ENCODE data around the gene FAM3B.

The FAM3B gene

DNA sequence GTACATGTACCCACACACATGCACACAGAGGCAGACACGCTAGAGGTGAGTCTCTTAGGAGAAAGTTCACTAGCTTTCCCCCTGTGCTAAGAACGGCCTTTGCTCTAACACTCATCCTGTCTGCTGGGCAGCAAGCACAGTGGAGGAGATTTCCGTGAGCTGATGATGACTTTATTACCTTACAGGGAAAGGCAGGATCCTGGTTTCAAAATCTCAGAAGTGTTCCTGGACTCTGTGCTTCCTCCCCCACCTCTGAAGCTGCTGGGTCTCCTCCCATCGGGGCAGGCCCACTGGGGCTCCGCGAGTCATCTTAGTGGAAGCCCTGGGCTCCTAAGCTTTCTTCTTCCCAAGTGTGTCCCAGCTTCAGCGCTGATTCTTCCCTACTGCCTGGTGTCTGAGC lies 2.7 kb downstream of the FAM3B start:
- no peak for DNase-seq

DNA sequence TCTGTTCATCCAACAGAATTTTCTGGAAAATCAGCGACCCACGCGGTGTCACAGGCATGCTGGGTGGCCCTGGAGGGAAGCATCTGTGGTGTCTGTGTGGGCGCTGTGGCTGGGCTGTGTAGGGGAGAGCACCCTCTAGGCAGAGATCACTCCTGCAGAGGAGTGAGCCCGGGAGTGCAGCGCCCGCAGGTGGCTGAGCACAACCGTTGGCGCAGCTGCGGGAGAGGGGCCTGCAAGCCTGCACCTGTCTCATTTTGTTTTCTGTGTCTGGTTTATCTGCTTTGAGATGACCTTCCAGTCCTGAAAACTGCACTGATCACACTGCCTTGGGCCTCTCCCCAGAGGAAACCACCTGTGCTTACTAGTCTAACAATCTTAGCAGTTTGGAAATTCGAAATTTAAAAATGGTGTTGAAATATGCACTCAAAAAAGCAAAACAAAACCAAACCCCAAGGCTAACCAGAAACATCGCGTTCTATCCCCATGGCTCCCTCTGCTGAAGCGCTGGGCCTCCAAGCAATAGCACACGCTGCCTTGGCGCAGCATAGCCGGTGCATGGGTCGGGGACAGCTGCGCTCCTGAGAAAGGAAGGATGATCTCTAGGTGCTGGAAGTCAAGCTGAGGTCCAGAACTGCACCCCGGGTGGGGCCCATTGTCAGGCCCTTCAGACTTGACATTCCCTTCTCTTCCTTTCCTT lies 4.8 kb downstream of the FAM3B start:
- DNase-seq: peak in 2 of 6 experiments; percentile 7 to 36

DNA sequence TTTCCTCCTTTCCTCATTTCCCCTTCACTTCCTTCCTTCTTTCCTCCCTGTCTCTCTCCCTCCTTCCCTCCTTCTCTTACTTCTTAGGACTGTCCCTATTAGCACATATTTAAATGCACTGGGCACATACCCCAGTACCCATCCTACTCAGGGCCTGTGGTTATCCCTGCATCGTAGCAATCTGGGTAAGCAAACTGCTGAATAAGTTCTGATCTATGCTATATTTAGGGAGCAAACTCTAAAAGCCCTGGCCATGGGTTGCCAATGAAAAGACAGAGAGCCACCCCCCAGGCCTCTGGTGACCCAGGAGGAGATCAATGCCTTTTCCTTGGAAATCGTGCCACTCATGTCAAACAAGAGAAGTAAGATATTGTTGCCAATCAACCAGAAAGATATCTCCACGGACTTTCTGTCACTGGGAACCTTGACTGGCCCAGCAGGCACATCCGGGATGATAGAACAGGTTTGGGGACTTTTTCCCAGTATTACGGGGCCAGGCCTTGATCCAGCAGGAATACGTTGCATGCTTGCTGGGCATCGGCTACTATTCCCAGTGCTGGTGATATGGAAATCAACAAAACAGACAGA lies 5.4 kb downstream of the FAM3B start:
- no peak for DNase-seq

DNA sequence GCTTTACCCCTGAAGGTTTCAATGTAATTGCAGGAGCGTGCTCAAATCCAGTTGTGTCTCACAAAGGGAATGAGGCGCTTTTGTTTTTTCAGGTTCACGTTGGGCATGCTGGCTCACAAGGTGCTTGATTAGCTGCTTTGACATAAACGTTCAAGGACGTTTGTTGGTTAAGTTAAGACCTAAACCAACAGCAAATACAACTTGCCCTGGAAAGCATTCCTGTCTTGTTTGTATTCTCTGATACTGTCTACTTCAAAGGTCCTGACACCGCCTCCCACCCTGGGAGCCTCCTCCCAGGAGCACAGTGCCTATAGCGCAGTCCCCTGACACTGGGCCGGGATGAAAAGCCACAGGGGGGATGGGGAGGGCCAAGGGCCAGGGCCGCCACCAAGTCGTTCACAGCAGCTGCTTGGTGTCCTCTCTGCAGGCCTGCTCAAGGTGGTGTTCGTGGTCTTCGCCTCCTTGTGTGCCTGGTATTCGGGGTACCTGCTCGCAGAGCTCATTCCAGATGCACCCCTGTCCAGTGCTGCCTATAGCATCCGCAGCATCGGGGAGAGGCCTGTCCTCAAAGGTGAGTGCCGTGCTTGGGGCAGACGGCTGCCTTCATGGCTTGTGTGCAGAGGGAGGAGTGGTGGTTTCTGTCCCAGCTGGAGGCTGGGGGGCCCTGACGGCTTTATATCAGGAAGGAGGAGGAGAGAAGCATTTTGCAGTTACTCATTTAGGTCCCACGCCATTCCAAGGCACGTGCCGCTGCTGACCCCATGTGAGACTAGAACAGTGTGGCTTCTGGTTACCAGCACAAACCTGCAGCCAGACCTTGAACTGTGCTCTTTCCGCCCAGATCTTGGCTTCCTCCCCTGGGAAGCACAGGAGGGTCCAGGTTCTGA lies 6.1 kb downstream of the FAM3B start:
- DNase-seq: no peak

DNA sequence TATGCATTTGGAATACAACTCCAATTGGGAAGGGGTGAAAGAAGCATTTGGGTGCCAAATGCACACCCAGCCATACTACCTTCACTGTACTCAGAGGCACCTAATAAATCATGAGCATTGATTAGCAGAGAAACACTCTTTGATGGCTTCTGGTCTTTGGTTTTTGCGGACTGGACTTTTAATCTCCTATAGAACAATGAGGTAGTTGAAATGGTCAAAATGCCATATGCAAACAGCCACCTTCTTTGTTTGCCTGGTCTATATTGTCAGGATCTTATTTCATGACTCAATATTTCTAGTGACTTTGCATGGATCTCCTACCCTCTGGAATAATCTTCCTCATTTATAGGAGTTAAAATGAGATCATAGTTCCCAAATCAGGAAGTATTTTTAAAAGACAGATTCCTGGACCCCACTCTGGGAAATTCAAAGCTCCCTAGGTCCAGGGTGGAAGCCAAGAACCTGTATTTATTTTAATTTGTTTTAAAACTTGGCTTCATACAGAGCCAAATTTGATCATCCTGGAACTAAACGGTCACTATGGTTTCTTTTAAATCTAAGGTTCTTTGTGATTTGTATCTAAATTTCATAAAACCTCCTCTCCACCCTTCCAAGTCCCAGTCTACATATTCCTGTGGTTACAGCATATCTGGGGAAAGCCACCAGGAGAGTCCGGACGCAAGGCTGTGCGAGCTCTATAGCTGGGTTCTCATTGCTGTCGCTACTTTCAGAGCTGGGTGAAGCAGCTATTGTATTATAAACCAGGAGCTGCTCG lies 8.7 kb downstream of the FAM3B start:
- DNase-seq: no peak

DNA sequence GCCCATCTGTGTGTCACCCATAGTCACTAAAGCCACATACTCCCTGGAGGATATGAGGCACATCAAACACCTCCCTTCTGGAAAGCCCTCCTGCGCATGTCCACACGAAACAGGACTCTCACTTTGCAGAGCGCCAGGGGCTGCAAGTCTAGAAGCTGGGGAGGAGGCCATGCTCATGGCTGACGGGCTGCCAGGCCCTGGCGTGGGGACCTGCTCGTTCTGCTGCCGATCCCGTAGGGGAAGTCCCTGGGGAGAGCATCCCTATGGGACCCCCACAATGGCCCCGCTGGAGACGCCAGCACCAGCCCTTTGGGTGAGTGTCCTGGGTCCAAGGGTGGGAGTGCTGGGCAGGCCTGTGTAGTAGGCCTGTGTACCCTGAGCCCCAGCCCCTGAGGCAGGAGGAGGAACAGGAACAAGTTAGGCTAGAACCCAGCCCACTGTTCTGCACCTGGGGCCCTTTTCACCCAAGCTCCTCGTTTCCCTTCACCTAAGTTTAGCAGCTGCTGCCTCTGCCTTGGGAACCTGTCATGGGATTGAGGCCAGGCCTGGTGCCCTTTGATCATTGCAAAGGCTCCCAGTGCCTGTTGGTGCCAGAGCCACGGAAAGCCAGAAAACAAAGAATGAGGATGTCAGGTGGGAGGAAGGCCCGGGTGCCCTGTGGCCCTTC lies 9.9 kb downstream of the FAM3B start:
- DNase-seq: no peak

DNA sequence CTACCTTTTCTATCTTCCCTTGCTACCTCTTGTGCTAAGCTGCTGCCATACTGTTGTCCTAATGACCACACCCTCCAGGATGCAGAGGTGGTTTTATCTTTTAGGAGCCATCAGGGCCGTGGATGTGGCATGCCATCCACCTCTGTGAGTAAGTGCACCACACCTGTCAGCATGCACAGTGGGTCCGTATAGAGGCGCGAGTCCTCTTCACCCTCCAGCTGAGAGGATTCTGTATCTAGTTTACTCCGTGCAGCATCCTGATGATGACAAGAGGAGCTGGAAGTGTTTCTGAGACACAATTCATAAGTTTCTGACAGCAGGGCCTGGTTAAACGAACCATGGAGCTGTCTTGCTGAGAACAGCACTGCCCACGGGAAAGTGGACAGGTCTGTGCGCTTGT lies 11.2 kb downstream of the FAM3B start:
- no peak for DNase-seq

DNA sequence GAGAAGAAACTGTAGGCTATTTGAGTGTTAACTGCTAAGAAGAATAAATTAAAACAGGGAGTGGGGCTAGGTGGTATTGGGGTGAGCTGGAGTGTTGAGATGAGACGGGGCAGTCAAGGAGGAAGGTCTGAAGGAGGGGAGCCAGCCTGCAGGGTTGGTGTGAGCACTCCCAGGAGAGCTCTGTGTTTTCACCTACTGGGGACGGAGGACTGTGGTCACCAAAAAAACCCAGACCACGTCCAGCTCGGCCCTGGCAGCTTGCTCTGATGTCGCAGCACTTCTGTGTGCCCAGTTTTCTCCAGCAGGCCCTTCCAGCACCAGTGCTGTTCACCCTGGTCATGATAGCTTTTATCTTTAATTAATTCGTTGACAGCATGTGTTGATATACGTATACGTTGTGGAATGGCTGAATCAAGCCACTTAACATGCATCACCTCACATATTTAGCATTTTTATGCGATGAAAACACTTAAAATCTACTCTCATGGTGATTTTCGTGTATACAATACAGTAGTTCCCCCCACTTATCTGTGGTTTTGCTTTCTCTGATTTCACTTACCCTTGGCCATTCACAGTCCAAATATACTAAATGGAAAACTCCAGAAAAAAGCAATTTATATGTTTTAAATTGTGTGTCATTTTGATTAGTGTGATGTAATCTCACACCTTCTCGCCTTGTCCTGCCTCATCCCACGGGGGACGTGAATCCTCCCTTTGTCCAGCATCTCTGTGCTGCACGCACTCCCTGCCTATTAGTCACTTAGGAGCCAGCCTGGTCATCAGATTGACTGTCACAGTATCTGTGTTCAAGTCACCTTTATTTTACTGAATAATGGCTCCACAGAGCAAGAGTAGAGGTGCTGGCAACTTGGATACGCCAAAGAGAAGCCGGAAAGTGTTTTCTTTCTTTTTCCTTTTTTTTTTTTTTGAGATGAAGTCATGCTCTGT lies 12.3 kb downstream of the FAM3B start:
- DNase-seq: no peak

DNA sequence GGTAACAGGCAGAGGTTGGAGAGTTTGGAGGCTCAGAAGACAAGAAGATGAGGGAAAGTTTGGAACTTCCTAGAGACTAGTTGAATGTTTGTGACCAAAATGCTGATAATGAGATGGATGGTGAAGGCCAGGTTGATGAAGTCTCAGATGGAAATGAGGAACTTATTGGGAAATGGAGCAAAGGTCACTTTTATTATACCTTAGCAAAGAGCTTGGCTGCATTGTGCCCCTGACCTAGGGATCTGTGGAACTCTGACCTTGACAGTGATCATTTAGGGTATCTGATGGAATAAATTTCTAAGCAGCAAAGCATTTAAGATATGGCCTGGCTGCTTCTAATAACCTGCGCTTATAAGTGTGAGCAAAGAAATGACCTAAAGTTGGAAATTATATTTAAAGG lies 17.2 kb downstream of the FAM3B start:
- DNase-seq: no peak

DNA sequence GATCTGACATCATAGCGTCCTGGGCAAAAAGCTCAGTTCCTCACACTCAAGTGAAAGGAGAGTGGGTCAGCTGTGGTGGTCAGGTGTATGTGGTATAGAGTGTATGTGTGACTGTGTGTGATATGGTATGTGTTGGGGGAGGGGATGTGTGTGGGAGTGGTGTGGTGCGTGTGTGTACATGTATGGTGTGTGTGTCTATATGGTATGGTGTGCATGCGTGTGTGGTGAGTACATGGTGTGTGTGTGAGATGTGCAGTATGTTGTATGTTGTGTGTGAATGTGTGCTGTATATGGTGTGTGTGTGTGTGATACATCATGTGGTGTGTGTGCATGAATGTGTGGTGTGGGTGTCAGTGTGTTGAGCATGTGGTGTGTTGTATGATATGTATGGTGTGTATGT lies 20.9 kb downstream of the FAM3B start:
- DNase-seq: no peak

DNA sequence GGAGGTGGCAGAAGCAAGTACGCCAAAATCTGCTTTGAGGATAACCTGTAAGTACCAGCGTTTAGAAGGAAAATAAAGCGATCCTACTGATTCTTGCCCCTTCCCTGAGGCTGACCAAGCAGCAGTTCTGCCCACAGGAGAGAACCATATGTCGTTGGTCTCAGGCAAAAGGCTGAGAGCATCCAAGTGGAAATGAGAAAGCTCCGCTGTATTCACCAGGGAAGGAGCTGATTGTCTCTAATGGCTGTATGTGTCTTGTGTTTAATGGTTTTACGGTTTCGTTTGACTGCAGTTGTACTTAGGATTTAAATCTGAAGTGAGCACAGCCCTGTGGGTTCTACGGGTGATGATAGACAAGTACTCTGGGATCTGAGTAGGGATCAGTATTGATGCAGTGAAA lies 21.9 kb downstream of the FAM3B start:
- no peak for DNase-seq

DNA sequence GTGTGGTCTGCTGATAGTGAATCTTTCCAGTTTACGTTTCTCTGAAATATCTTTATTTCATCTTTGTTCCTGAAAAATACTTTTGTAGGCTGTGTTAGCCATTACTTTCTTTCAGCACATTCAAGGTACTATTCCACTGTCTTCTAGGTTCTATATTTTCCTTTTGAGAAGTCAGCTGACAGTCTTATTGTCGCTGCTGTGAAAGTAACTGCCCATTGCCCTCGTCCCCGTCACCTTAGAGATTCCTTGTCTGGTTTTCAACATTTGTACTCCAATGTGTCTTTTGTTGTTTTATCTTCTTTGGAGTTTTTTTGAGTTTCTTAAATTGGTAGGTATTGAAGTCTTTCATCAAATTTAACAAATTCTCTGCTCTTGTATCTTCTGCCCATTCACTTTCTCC lies 25.4 kb downstream of the FAM3B start:
- no peak for DNase-seq

DNA sequence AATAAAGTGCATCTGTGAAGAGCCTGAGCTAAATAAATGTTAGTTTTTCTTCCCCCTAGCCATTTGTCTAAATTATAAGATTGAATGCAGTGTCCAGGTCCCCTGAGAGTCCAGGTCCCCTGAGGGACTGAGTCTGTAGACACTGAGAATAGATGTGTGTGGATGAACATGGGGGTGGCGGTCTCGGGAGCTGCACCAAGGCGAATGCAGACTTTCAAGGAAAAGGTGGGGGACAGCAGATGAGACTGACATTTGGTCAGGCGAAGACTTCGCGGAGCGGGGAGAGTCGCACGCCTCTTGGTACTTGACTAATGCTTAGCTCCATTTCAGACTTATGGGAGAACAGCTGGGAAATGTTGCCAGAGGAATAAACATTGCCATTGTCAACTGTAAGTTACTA lies 27.5 kb downstream of the FAM3B start:
- no peak for DNase-seq

DNA sequence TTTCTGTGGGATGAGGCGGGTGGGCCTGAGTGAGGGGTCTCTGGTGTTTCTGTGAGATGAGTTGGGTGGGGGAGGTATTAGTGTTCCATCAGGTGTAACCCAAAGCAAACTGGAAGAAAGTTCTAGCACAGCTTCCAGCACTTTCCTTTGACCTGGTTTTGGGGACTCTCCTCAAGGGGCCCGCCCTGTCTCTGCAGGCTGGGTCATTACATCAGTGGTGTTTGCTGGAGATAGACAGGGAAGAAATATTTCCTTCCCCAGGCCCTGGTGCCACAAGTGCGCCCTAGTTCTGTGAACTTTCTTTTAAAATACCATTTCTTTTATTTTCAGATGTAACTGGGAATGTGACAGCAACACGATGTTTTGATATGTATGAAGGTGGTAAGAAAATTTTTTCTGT lies 28.8 kb downstream of the FAM3B start:
- no peak for DNase-seq

DNA sequence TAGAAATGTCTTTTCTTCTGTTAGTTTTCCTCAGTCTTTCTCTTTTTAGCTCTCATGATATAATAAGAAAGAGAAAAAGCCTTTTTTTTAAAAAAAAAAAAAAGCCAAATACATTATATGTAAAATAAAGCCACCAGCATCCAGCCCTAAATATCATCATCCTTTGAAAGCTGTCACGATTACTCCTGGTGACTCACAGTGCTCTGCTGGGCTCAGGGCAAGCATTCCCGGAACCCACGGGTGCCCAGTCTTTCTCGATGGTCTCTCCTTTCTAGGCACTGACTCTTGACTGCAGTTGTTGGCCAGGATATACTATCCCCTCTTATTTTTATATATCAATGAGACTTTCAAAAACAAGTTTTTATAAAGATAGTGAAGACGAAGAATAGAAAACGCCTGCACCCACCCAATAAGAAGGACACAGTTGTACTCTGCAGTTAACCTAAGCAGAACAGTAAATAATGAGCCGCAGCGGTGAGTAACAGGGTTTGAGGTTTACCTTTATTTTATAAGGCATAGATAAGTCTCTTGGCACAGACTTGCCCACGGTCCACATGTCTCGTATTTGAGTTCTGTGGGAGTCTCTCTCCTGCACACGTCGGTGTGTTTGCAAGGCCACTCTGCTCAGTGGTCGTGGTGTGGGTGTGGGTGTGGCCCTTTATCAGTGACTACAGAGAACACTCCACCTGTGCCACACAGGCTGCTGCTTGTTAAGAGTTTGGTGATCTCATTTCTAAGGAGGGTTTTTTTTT lies 29.5 kb downstream of the FAM3B start:
- DNase-seq: no peak

DNA sequence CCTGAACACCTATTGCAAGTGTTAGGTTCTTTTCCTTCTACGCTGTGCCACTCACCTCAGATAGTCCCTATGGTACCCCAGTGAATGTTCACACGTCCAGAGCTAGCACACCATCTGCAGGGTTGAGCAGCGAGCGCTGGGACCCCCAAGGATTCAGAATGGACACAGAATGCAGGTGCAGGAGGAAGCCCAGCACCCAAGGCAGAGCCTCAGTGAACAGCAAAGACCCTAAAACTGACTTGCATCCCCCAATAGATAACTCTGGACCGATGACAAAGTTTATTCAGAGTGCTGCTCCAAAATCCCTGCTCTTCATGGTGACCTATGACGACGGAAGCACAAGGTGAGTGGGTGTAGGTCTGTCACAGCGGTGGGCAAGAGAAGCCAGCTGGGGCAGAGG lies 30.2 kb downstream of the FAM3B start:
- no peak for DNase-seq

DNA sequence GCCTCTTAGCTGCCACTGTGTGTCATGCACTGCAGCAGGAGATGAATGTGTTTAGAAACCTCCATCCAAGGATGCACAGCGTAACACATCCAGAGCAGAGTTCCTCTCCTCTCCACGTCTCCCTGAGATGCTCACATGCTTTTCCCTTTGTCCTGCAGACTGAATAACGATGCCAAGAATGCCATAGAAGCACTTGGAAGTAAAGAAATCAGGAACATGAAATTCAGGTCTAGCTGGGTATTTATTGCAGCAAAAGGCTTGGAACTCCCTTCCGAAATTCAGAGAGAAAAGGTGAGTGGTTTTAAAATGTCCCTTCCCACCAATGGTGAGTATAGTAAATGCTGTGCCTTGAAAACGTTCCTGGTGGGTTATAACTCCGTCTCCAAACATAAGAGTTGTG lies 31.8 kb downstream of the FAM3B start:
- DNase-seq: no peak

DNA sequence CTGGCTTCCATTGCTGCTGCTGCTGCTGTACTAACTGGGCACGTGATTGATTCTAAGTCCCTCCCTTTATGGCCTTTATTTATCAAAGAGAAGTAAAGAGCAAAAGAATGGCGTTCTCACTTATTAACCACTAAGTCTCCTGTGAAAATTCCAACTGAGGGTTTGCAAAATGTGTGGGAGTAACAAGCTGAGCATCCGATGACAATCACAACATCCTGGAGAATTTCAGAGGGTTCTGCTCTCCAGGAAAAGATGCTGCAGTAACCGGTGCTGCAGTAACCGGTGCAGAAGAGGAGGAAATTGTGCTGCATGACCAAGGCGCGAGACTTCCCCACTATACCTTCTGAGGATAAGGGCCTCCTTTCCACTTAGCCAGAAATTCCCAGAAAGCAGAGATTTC lies 32.5 kb downstream of the FAM3B start:
- DNase-seq: no peak

DNA sequence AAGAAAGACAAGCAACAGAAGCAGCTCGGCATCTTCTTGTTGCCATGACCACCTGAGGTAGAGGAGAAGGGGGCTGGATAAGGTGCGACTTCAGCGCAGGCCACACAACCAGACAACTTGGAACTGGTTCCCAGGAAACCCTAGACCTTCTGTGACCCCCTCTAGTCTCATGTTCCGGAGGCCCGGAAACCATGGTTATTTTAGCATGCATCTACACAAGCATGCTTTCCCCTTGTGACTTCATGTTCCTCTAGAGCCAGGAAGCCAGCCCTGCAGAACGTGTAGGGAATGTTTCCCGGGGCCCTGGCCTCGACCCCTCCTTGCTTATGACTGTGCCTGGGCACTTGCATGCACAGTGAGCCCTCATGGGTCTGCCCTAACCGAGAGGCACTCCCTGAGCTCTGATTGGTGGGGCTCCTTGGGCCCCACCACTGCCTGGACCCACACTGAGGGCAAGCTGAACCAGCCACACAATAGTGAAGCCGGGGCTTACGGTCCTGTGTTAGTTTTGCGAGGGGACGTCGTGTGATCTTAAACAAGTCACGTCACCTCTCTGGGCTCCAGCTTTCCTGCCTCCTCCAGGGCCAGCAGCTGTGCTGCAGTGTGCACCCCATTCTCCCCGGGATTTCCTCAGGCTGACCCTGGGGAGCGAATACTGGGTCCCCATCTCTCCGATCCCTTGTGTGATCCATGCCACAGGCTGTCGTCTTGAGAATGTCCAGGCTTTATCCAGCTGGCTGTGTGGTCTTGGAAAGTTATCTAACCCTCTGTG lies 33.2 kb downstream of the FAM3B start:
- no peak for DNase-seq

Data from stimulated activated naive CD4-positive, alpha-beta T cell (primary cell).